ENCODE data around the gene GKN2.
A peak's percentile ranks its signal among the peaks of the same experiment; 100 is the strongest.
"Not testable (repeated sequence)": the region's sequence is repeated elsewhere in the genome, so short reads cannot be mapped to it uniquely, and the experiment has no call there.

GKN2 gene

GRCh38 chr2:68917034-68917718 is 35.5 kb downstream of the GKN2 start:
- no peak for DNase-seq

DNA sequence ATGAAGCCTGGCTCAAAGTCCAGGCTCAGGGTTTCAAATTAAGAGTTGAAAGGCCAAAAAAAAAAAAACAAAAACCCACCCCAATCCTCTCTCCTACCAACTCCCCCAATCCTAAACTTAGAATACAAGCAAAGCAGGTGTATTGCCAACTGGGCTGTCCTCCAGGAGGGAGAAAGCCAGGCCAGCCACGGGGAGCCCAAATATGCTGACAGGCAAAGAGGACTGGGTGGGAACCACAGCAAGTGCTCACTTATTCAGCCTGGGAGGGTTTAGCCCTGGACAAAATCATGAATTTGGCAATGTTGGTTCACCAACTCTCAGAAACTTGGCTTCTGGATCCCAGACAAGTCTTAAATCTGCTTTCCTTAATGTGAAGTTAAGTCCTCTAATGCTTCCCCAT is 36.5 kb downstream of the GKN2 start:
- DNase-seq, result no peak

DNA sequence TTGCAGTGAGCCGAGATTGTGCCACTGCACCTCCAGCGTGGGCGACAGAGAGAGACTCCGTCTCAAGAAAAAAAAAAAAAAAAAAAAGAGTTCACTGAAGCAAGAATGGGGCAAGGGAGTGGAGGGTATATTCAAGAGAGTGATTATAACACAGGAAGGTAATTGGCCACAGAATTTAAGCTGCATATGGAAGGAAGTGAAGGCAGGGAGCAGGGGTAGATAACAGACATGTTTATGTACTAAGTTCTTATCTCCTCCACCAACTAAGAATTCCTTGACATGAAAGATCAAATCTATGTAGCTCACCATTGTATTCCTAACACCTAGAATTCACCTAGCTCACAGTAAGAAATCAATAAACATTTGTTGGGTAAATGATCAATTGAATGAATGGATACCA is 37.3 kb downstream of the GKN2 start:
- DNase-seq, result no peak

GRCh38 chr2:68913359-68913758 is 39.3 kb downstream of the GKN2 start:
- no peak for DNase-seq

DNA sequence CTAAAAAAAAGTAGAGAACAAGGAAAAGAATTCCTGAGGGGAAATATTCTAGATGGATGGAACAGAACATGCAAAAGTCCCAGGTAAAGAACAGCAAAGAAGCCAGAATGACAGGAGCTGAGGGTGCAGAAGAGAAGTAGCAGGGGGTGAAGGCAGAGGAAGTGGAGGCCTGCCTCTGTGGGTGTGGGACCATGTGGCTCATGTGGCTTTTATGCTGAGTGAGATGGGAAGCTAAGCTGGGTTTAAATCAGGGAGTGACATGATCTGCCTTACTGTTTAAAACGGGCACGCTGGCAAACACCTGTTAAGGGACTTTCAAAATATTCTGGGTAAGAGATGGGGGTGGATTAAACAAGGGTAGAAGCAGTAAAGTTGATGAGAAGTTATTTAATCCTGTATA is 40.0 kb downstream of the GKN2 start:
- DNase-seq, result no peak

- DNase-seq, result no peak
These were observed 40.6 kb downstream of the GKN2 start for GRCh38 chr2:68912111-68912510.

GRCh38 chr2:68911709-68912108 is 41.0 kb downstream of the GKN2 start:
- no peak for DNase-seq

DNA sequence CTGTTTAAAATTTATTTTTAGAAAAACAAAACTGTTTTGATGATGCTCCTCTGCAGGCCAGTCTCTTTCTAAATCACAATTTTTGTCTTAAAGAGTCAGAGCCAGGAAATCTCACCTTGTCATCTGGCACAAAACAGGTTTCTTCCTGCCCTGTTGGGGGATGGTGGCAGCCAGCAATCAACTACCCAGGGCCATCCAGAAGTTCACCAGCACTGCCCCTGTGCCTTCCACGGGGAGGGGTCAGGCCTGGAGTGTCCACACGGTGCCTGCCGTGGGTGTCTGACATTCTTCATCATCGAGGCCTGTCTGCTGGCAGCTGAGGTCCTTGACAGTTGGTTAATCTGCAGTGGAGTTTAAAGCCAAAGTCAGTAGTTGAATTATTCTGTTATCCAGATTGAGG is 41.4 kb downstream of the GKN2 start:
- no peak for DNase-seq

GRCh38 chr2:68909793-68910674 is 42.7 kb downstream of the GKN2 start:
- peak; percentile 75 for DNase-seq

GRCh38 chr2:68908392-68908970 is 44.2 kb downstream of the GKN2 start:
- DNase-seq, result no peak

GRCh38 chr2:68907920-68908253 is 44.8 kb downstream of the GKN2 start:
- DNase-seq, result no peak

DNA sequence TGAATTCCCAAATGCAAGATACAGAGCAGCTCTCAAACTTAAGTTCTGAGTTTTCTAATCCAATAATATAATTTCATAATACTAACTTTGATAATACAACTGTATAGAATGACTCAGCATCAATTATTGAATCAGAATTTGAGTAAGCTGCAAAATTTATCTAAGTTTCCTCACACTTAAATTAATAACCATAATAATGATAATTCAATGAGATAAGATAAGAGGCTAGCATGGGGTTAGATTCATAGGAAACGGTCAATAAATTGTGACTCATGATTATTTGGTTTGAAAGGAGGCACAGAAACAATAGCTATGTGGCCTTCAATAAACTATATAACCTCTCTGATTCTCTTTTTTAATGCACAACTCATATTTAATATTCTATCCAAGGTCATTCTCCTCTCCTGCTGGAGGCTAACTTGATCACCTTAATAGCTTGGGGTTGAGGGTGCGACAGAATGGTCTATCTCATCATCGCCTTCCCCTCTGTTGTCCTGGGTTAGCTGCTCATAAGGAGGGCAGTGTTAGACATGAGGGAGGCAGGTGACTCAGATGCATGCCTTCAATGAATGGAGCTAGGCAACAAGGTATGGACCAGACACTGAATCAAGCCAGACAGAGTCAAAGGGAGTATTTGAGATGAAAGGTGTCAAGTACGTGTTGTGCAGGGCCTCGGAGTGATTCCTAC is 45.3 kb downstream of the GKN2 start:
- no peak for DNase-seq

GRCh38 chr2:68906716-68907115 is 46.0 kb downstream of the GKN2 start:
- DNase-seq, result no peak

DNA sequence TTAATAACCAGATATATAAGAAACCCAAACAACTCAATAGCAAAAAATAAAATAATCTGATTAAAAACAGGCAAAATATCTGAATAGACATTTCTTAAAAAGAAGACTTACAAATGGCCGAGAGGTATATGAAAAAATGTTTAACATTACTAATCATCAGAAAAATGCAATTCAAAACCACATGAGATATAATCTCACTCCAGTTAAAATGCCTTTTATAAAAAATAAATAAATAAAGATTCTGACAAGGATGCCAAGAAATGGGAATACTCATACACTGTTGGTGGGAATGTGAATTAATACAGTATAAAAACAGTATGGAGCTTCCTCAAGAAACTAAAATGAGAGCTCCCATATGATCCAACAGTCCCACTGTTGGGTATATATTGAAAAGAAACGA is 47.6 kb downstream of the GKN2 start:
- no peak for DNase-seq

DNA sequence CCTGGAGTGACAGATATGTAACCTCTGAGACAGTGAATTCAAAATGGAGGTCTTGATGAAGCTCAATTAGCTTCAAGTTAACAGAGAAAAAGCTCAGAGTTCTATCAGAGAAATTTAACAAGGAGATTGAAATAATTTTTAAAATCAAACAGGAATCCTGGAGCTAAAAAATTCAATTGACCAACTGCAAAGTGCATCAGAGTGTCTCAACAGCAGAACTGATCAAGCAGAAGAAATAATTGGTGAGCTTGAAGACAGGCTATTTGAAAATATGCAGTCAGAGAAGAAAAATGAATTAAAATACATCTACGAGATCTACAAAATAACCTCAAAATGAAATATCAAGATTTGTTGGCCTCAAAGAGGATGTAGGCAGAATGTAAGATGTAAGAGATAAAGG is 51.1 kb downstream of the GKN2 start:
- no peak for DNase-seq

GRCh38 chr2:68901199-68901514 is 51.5 kb downstream of the GKN2 start:
- DNase-seq, result no peak

- DNase-seq, result no peak
These were observed 52.0 kb downstream of the GKN2 start for GRCh38 chr2:68900496-68901198.

GRCh38 chr2:68895981-68896380 is 56.7 kb downstream of the GKN2 start:
- DNase-seq, result not testable (repeated sequence)

Measured in NCI-H1694 (cell line).